MCF 10A (cell line): ENCODE results near the gene TNFSF12. TPM values are rescaled to one million over a fixed set of nuclear protein-coding genes. Genes with fewer than 3 reads are reported as not detected.

Experiments
- BruUV-seq: library from RNA; stranded (reverse); fragments of 400-500 nt; replicated peaks from 2 replicates; lab custom pipeline; 2021; lab: Mats Ljungman, UMichigan
- CTCF ChIA-PET: fragments of 300-600 bp; sonication (Branson Sonifier 250); formaldehyde crosslinking; extraction: SDS; loops from one replicate; lab custom pipeline; 2021; ENCODE audit warnings: antibody characterized with exemption, inconsistent platforms; lab: Yijun Ruan, JAX
- POLR2A ChIA-PET: fragments of 300-600, 350-650 bp; sonication (Branson Sonifier 250); formaldehyde crosslinking; extraction: SDS; loops from one replicate; lab custom pipeline; 2020; ENCODE audit warnings: antibody characterized with exemption, inconsistent platforms; lab: Yijun Ruan, JAX
- DNase-seq: peaks from one replicate; pipeline ENCODE4 v3.0.0-alpha.2; 2018; ENCODE audit not compliant: unreplicated experiment
- H3K27ac Mint-ChIP-seq: one replicate; pipeline ENCODE4 v1.8.0; 2022; ENCODE audit warnings: mild to moderate bottlenecking, low read depth, mixed read lengths; ENCODE audit not compliant: unreplicated experiment
- H3K27me3 Mint-ChIP-seq: one replicate; pipeline ENCODE4 v1.8.0; 2022; ENCODE audit warnings: mixed read lengths; ENCODE audit not compliant: insufficient read depth, unreplicated experiment
- H3K36me3 Mint-ChIP-seq: one replicate; pipeline ENCODE4 v1.8.0; 2022; ENCODE audit warnings: mild to moderate bottlenecking, moderate library complexity, mixed read lengths; ENCODE audit not compliant: insufficient read depth, unreplicated experiment
- H3K4me1 Mint-ChIP-seq: one replicate; pipeline ENCODE4 v1.8.0; 2022; ENCODE audit warnings: mixed read lengths; ENCODE audit not compliant: insufficient read depth, unreplicated experiment
- H3K4me3 Mint-ChIP-seq: one replicate; pipeline ENCODE4 v1.8.0; 2022; ENCODE audit warnings: mild to moderate bottlenecking, moderate library complexity, mixed read lengths; ENCODE audit not compliant: unreplicated experiment
- H3K9me3 Mint-ChIP-seq: one replicate; pipeline ENCODE4 v1.8.0; 2022; ENCODE audit warnings: mixed read lengths; ENCODE audit not compliant: unreplicated experiment
- CTCF ChIP-seq: fragments of 200-600 bp; IDR thresholded peaks from one replicate; pipeline ENCODE4 v1.8.0; 2022; ENCODE audit warnings: antibody characterized with exemption, mild to moderate bottlenecking; ENCODE audit not compliant: unreplicated experiment
- intact Hi-C: fragments of 100-400 bp; cut with micrococcal nuclease; formaldehyde crosslinking; loops from 2 replicates; pipeline ENCODE4 v1.14.1; 2022
- total RNA-seq: library from RNA; stranded (reverse); gene quantifications from 2 replicates; pipeline ENCODE4 v1.2.3, GENCODE V29; 2022

TNFSF12 gene
- total RNA-seq, 1 experiment from 2014 or later = 3.9 TPM

- POLR2A ChIA-PET = interaction anchor here (1.1 kb wide), 1 partner anchor 9 kb away, joined by 3 read pairs; no protein-coding TSS in a partner anchor
- H3K27ac Mint-ChIP-seq = no peak overlapping the region
- DNase-seq = no peak
- TF ChIP-seq CTCF = no peak
- H3K4me1 Mint-ChIP-seq = no peaks in the 10 kb centered on the region
- no peak overlapping the region for H3K4me3 Mint-ChIP-seq
- no peaks in the 10 kb centered on the region for H3K9me3 Mint-ChIP-seq
- BruUV-seq = no TSS peak
- peaks cover 4% of the 10 kb centered on the region for H3K36me3 Mint-ChIP-seq
- intact Hi-C loops = no loop called here
- H3K27me3 Mint-ChIP-seq = no peaks in the 10 kb centered on the region
- CTCF ChIA-PET = no interaction called here
Measured at GRCh38 chr17:7523033-7523432, 25.8 kb upstream of the TNFSF12 start.

- H3K27ac Mint-ChIP-seq = no peak overlapping the region
- ChIA-PET CTCF (no interaction called here), POLR2A (no interaction called here)
- TF ChIP-seq CTCF = no peak
- H3K9me3 Mint-ChIP-seq = peaks cover 8% of the 10 kb centered on the region
- no peaks in the 10 kb centered on the region for H3K4me1 Mint-ChIP-seq
- H3K27me3 Mint-ChIP-seq = no peaks in the 10 kb centered on the region
- intact Hi-C loops = no loop called here
- no peak for DNase-seq
- H3K36me3 Mint-ChIP-seq = no peaks in the 10 kb centered on the region
- no peak overlapping the region for H3K4me3 Mint-ChIP-seq
- no TSS peak for BruUV-seq
Measured at GRCh38 chr17:7528842-7529241, 20.0 kb upstream of the TNFSF12 start.

GRCh38 chr17:7530023-7530900 is 18.6 kb upstream of the TNFSF12 start:
- BruUV-seq = no TSS peak

More at GRCh38 chr17:7530023-7530900, 18.6 kb upstream of the TNFSF12 start:
- Mint-ChIP-seq H3K27me3 (no peaks in the 10 kb centered on the region), H3K36me3 (no peaks in the 10 kb centered on the region), H3K4me3 (no peak overlapping the region), H3K4me1 (no peaks in the 10 kb centered on the region), H3K27ac (no peak overlapping the region), H3K9me3 (peaks cover 8% of the 10 kb centered on the region)
- TF ChIP-seq CTCF = no peak
- CTCF ChIA-PET = interaction anchor here (0.8 to 1.0 kb wide), 3 partner anchors 16 to 150 kb away, joined by 3 to 4 read pairs (median 3); no protein-coding TSS in a partner anchor
- DNase-seq = no peak
- POLR2A ChIA-PET = interaction anchor here (0.7 to 1.5 kb wide), 3 partner anchors 8 to 46 kb away, joined by 3 to 5 read pairs (median 4); no protein-coding TSS in a partner anchor
- intact Hi-C loops = no loop called here
